ENCODE data around the gene PCCA. TPM values are rescaled to one million over a fixed set of nuclear protein-coding genes. Genes with fewer than 3 reads are reported as not detected.

The PCCA gene
- total RNA-seq, 4 donors from 2014 or later = 21.2 to 40.9 (median 31.6) TPM

DNA sequence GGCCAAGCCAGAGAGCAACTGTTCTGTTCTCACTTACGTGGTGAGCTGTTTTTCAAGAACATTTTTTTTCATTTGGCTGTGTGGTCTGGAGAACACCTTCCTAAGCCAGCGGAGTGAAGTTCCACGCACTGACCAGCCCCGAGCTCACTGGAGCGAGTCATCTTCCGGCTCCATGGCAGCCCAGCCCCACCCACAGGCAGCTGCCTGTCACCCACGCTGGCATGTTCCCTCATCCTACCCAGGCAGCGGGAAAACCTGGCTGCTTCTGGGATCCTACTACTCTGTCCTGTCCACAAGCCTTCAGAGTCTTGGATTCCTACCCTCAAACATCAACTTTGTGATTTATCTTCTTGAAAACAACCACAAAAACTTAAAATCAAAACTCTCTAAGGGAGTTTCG lies 423.5 kb downstream of the PCCA start:
- Histone ChIP-seq H3K36me3 (no peaks in the 10 kb centered on the region), H3K9me3 (no peaks in the 10 kb centered on the region), H3K4me3 (no peak overlapping the region), H3K4me1 (peaks cover 11% of the 10 kb centered on the region), H3K27me3 (no peaks in the 10 kb centered on the region), H3K27ac (no peak overlapping the region)
- 89% methylated on average over 8 of the region's 9 CpGs for WGBS
- DNase-seq (ENCODE audit: low spot score in 2 of 2) = no peak
- TF ChIP-seq POLR2AphosphoS5 (IDR thresholded peaks at IDR 0.05) (no peak), EP300 (IDR thresholded peaks at IDR 0.05) (no peak), POLR2A (IDR thresholded peaks at IDR 0.05) (no peak)
- TF ChIP-seq, protein P1, sequence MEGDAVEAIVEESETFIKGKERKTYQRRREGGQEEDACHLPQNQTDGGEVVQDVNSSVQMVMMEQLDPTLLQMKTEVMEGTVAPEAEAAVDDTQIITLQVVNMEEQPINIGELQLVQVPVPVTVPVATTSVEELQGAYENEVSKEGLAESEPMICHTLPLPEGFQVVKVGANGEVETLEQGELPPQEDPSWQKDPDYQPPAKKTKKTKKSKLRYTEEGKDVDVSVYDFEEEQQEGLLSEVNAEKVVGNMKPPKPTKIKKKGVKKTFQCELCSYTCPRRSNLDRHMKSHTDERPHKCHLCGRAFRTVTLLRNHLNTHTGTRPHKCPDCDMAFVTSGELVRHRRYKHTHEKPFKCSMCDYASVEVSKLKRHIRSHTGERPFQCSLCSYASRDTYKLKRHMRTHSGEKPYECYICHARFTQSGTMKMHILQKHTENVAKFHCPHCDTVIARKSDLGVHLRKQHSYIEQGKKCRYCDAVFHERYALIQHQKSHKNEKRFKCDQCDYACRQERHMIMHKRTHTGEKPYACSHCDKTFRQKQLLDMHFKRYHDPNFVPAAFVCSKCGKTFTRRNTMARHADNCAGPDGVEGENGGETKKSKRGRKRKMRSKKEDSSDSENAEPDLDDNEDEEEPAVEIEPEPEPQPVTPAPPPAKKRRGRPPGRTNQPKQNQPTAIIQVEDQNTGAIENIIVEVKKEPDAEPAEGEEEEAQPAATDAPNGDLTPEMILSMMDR (IDR thresholded peaks at IDR 0.05) = no peak

DNA sequence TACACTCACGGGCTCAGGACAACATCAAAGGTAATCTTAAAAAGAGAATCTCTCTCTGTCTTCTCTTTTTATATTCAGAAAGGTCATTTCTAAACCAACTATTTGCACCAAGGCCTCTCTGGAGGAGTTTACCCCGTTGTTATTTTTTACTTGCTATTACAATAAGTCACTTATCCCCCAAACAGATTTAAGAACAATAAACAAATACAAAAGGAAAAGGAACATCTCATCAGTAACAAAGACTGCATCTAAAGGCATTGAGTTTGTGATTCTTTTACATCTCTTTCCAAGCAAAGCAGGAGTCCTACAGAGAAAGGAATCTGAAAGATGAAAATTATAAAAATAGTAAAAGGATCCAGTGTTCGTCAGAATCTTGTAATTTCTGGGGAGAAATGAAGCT lies 424.3 kb downstream of the PCCA start:
- Histone ChIP-seq H3K4me3 (no peak overlapping the region), H3K27me3 (no peaks in the 10 kb centered on the region), H3K9me3 (no peaks in the 10 kb centered on the region), H3K36me3 (no peaks in the 10 kb centered on the region), H3K4me1 (peaks cover 11% of the 10 kb centered on the region), H3K27ac (no peak overlapping the region)
- TF ChIP-seq POLR2AphosphoS5 (IDR thresholded peaks at IDR 0.05) (no peak), EP300 (IDR thresholded peaks at IDR 0.05) (no peak)
- no peak for DNase-seq (ENCODE audit: low spot score in 2 of 2)
- WGBS = 85% methylated on average over 3 of the region's 3 CpGs

DNA sequence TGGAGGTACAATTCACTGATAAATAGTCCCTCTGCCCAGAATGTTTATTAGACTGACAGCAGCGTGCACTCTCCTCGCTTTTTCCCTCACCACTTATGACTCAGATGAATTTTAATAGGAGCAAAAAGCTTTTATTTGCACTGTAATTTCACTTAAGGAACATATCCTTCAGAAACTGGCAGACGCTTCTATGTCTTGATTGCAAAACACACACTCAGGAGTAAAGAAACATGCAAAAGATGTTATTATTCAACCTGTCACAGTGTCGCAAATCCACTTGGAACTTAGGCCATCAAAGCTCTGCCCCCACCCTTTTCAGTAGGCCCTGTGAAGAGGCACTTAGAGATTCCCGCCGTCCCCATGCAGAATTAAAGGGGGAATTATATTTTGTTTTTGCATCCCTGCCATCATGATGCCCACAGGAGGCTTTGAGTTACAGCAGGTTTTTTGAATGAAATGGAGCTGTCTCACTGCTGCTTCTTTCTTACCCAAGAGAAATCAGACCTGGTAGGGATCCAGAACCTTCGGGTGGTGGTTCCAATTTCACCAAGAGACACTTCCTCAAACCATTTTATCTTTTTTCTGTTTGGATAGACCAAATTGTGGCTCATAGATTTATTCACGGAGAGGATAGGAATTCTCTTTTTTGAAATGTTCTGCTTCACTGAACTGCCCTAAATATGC lies 425.2 kb downstream of the PCCA start:
- H3K4me3 ChIP-seq = no peak overlapping the region
- no peaks in the 10 kb centered on the region for H3K9me3 ChIP-seq
- no peak for DNase-seq (ENCODE audit: low spot score in 2 of 2)
- H3K27ac ChIP-seq = no peak overlapping the region
- H3K36me3 ChIP-seq = no peaks in the 10 kb centered on the region
- TF ChIP-seq POLR2AphosphoS5 (IDR thresholded peaks at IDR 0.05) = no peak
- TF ChIP-seq, protein P1 (IDR thresholded peaks at IDR 0.05) = peak in 1 of 2 donors; percentile 3
- TF ChIP-seq POLR2A (IDR thresholded peaks at IDR 0.05) = no peak
- TF ChIP-seq EP300 (IDR thresholded peaks at IDR 0.05) = no peak
- WGBS = 67% methylated on average over 8 of the region's 8 CpGs
- H3K4me1 ChIP-seq = peaks cover 11% of the 10 kb centered on the region
- no peaks in the 10 kb centered on the region for H3K27me3 ChIP-seq

DNA sequence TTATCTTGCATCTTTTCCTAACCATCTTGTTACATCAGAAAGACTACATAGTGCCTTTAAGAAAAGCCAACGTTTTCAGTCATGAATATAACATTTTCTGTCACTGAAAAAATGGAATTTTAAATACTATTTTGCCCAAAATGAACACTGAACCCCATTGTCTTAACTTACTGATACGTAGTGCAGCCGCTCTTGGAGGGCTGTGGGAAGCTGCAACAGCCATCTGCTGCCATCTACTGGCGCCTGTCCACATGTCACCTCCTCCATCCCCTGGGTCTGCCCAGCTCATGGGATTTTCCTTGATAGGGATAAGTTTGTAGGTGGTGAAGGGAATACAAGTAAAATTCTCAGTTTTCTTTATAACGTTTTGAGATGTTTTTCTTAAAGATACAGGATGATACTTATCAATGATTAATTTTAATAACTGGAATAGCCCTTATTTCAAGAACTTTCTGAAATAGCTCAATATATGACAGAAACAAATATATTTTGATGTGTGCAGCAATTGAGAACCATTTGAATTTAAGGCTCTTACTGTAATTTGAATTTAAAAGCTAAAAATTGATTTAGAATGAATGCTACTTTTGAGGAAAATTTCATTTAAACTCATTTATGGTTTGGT lies 426.0 kb downstream of the PCCA start:
- DNase-seq (ENCODE audit: low spot score in 2 of 2) = peak in 1 of 2 donors; percentile 88

DNA sequence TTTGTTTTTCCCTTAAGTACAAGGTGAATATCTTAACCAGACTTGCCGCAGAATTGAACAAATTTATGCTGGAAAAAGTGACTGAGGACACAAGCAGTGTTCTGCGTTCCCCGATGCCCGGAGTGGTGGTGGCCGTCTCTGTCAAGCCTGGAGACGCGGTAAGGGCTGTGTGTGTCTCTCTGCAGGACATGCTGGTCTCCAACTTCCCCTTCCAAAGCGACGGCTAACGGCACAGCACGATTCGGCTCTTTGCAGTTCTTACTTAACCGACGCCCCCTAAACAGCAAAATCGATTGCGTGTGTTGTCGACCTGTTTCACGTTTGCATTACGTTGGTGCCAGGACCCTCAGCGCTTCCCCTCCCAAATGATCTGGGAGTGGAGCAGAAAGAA lies 426.5 kb downstream of the PCCA start:
- no peak for TF ChIP-seq EP300 (IDR thresholded peaks at IDR 0.05)
- TF ChIP-seq POLR2AphosphoS5 (IDR thresholded peaks at IDR 0.05) = no peak
- no peak for TF ChIP-seq POLR2A (IDR thresholded peaks at IDR 0.05)
- TF ChIP-seq, protein P1 (IDR thresholded peaks at IDR 0.05) = no peak
- no peak for DNase-seq (ENCODE audit: low spot score in 2 of 2)
- WGBS = 84% methylated on average over 19 of the region's 20 CpGs

More for the DNA sequence above, 426.0 kb downstream of the PCCA start:
- WGBS = 3% methylated on average over 5 of the region's 5 CpGs
- H3K27me3 ChIP-seq = no peaks in the 10 kb centered on the region
- no peaks in the 10 kb centered on the region for H3K9me3 ChIP-seq
- peaks cover 11% of the 10 kb centered on the region for H3K4me1 ChIP-seq
- H3K4me3 ChIP-seq = no peak overlapping the region
- no peak overlapping the region for H3K27ac ChIP-seq
- H3K36me3 ChIP-seq = no peaks in the 10 kb centered on the region
- TF ChIP-seq EP300 (IDR thresholded peaks at IDR 0.05) = no peak
- TF ChIP-seq, protein P1 (IDR thresholded peaks at IDR 0.05) = peak; percentile 82 to 84

More for the DNA sequence above, 426.5 kb downstream of the PCCA start:
- Histone ChIP-seq H3K27ac (no peak overlapping the region), H3K27me3 (no peaks in the 10 kb centered on the region), H3K9me3 (no peaks in the 10 kb centered on the region), H3K36me3 (no peaks in the 10 kb centered on the region), H3K4me3 (no peak overlapping the region), H3K4me1 (peaks cover 11% of the 10 kb centered on the region)

Data from suprapubic skin (tissue), 4 donors.